HCT116 (cell line): ENCODE results near the gene TBC1D8. TPM values are rescaled to one million over a fixed set of nuclear protein-coding genes. Genes with fewer than 3 reads are reported as not detected.

Experiments used
- ATAC-seq: fragments of 200-7000 bp; cut with Tn5 transposase; 2 replicates; pipeline ENCODE4 v1.9.1; 2020; ENCODE audit warnings: mild to moderate bottlenecking, moderate library complexity
- BruUV-seq: library from RNA; stranded (reverse); fragments of 400-500 nt; replicated peaks from 2 replicates; lab custom pipeline; 2021; lab: Mats Ljungman, UMichigan
- CTCF ChIA-PET: fragments of 300-600 bp; sonication (Branson Sonifier 250); formaldehyde crosslinking; loops from one replicate; lab custom pipeline; 2021; ENCODE audit warnings: antibody characterized with exemption; lab: Charles Lee
- POLR2A ChIA-PET: fragments of 300-600, 350-600 bp; sonication (Branson Sonifier 250); formaldehyde crosslinking; loops from one replicate; lab custom pipeline; 2021; ENCODE audit warnings: antibody characterized with exemption; lab: Charles Lee
- RAD21 ChIA-PET, 2 experiments: fragments of 300-600 bp; sonication (Branson Sonifier 250); formaldehyde crosslinking; loops; one replicate each; lab custom pipeline; 2023; ENCODE audit warnings: low total read pairs in 2 of 2; ENCODE audit not compliant: uncharacterized antibody in 2 of 2, unreplicated experiment in 2 of 2, low non-redundant PET in 1 of 2; lab: Charles Lee
- DNase-seq: peaks from one replicate; pipeline ENCODE4 v3.0.0-alpha.2; 2010; ENCODE audit warnings: low read depth, low spot score
- H2AFZ ChIP-seq: fragments of 200-600 bp; shearing (Covaris generic), sonication (generic); 2 replicates; pipeline ENCODE4 v1.6.1; 2017; ENCODE audit warnings: low read depth, mixed run types, mixed read lengths, antibody characterized with exemption, low read length; ENCODE audit not compliant: poor library complexity, severe bottlenecking
- H3K27ac ChIP-seq: 2 replicates; pipeline ENCODE4 v1.5.1; 2012; ENCODE audit warnings: low read depth, low read length
- H3K27me3 ChIP-seq: fragments of 200-600 bp; sonication (generic); 2 replicates; pipeline ENCODE4 v1.6.1; 2016; ENCODE audit warnings: mixed run types, low read length, mixed read lengths; ENCODE audit not compliant: insufficient read depth
- H3K36me3 ChIP-seq, 2 experiments: fragments of 200-500 bp in 1 of 2; fragments of 200-600 bp in 1 of 2; sonication (Bioruptor generic) in 1 of 2; sonication (generic) in 1 of 2; 2 replicates each; pipeline versions ENCODE4 v1.5.1 to v1.6.1; 2014 to 2016; ENCODE audit warnings: low read length in 2 of 2, inconsistent platforms in 1 of 2, mixed read lengths in 1 of 2, mixed run types in 1 of 2; ENCODE audit not compliant: insufficient read depth in 2 of 2, control insufficient read depth in 1 of 2
- H3K4me1 ChIP-seq, 2 experiments: fragments of 200-600 bp in 1 of 2; sonication (generic) in 1 of 2; 2 replicates each; pipeline versions ENCODE4 v1.5.1 to v1.6.1; 2012 to 2017; ENCODE audit warnings: low read length in 2 of 2, inconsistent platforms in 1 of 2, mild to moderate bottlenecking in 1 of 2, mixed read lengths in 1 of 2, mixed run types in 1 of 2, moderate library complexity in 1 of 2; ENCODE audit not compliant: insufficient read depth in 2 of 2, control insufficient read depth in 1 of 2
- H3K4me2 ChIP-seq: fragments of 200-600 bp; sonication (generic); 2 replicates; pipeline ENCODE4 v1.6.1; 2017; ENCODE audit warnings: mixed run types, low read length, mixed read lengths
- H3K4me3 ChIP-seq, 2 experiments: fragments of 200-600 bp in 1 of 2; sonication (generic) in 1 of 2; replicated peaks in 1 of 2; 2 replicates each; pipeline ENCODE4 v1.5.1; 2011 to 2016; ENCODE audit warnings: low read length in 2 of 2, control low read depth in 1 of 2, low read depth in 1 of 2, mild to moderate bottlenecking in 1 of 2, mixed read lengths in 1 of 2, mixed run types in 1 of 2
- H3K79me2 ChIP-seq: fragments of 200-600 bp; sonication (generic); 2 replicates; pipeline ENCODE4 v1.6.1; 2017; ENCODE audit warnings: mild to moderate bottlenecking, mixed run types, low read length, moderate library complexity, mixed read lengths; ENCODE audit not compliant: insufficient read depth
- H3K9ac ChIP-seq: fragments of 200-600 bp; sonication (generic); 2 replicates; pipeline ENCODE4 v1.6.1; 2016; ENCODE audit warnings: low read length, mixed read lengths
- H3K9me2 ChIP-seq: fragments of 200-600 bp; sonication (generic), shearing (Covaris generic); 2 replicates; pipeline ENCODE4 v1.6.1; 2017; ENCODE audit warnings: mixed run types, mild to moderate bottlenecking, moderate library complexity; ENCODE audit not compliant: insufficient read depth
- H3K9me3 ChIP-seq, 2 experiments: fragments of 200-500 bp in 1 of 2; fragments of 200-600 bp in 1 of 2; sonication (Bioruptor generic) in 1 of 2; sonication (generic) in 1 of 2; 2 replicates each; pipeline ENCODE4 v1.6.1; 2014 to 2017; ENCODE audit warnings: low read length in 2 of 2, mixed read lengths in 2 of 2, inconsistent platforms in 1 of 2, low read depth in 1 of 2, mild to moderate bottlenecking in 1 of 2, mixed run types in 1 of 2, moderate library complexity in 1 of 2; ENCODE audit not compliant: control insufficient read depth in 1 of 2, insufficient read depth in 1 of 2
- H4K20me1 ChIP-seq: fragments of 200-600 bp; sonication (generic), shearing (Covaris generic); 2 replicates; pipeline ENCODE4 v1.6.1; 2017; ENCODE audit warnings: mixed run types, mild to moderate bottlenecking, moderate library complexity; ENCODE audit not compliant: insufficient read depth
- ATF3 ChIP-seq: IDR thresholded peaks from 2 replicates; pipeline ENCODE4 v1.6.1; 2012
- CBX3 ChIP-seq: IDR thresholded peaks from 2 replicates; pipeline ENCODE4 v1.6.1; 2012; ENCODE audit warnings: low read depth
- CEBPB ChIP-seq: IDR thresholded peaks from 2 replicates; pipeline ENCODE4 v1.6.1; 2012; ENCODE audit warnings: low read depth
- EGR1 ChIP-seq: IDR thresholded peaks from 2 replicates; pipeline ENCODE4 v1.6.1; 2012; ENCODE audit warnings: low read depth
- ELF1 ChIP-seq: IDR thresholded peaks from 2 replicates; pipeline ENCODE4 v1.6.1; 2012; ENCODE audit warnings: low read depth, borderline replicate concordance
- EZH2 ChIP-seq: fragments of 200-600 bp; sonication (generic); IDR thresholded peaks from 2 replicates; pipeline ENCODE4 v1.6.1; 2017; ENCODE audit warnings: antibody characterized with exemption, mixed run types
- EZH2phosphoT487 ChIP-seq: fragments of 200-600 bp; IDR thresholded peaks from 2 replicates; pipeline ENCODE4 v1.6.1; 2018; ENCODE audit warnings: antibody characterized with exemption, borderline replicate concordance
- POLR2A ChIP-seq: IDR thresholded peaks from 2 replicates; pipeline ENCODE4 v1.7.0; 2011; ENCODE audit warnings: borderline replicate concordance; ENCODE audit not compliant: insufficient read depth, insufficient read length; ENCODE audit errors: extremely low read depth
- RAD21 ChIP-seq: IDR thresholded peaks from 2 replicates; pipeline ENCODE4 v1.6.1; 2012; ENCODE audit warnings: low read depth, mild to moderate bottlenecking
- SIN3A ChIP-seq: IDR thresholded peaks from 2 replicates; pipeline ENCODE4 v1.6.1; 2012; ENCODE audit warnings: low read depth
- TCF7L2 ChIP-seq: IDR thresholded peaks from 2 replicates; pipeline ENCODE4 v1.7.0; 2011; ENCODE audit warnings: borderline replicate concordance, inconsistent platforms; ENCODE audit not compliant: insufficient read depth, insufficient read length; ENCODE audit errors: extremely low read depth
- YY1 ChIP-seq: IDR thresholded peaks from 2 replicates; pipeline ENCODE4 v1.6.1; 2011; ENCODE audit warnings: low read length, low read depth, moderate library complexity, mild to moderate bottlenecking; ENCODE audit not compliant: insufficient replicate concordance; ENCODE audit errors: extremely low read depth
- ZBTB33 ChIP-seq: IDR thresholded peaks from 2 replicates; pipeline ENCODE4 v1.6.1; 2011; ENCODE audit warnings: mild to moderate bottlenecking, low read length, moderate library complexity; ENCODE audit not compliant: insufficient replicate concordance; ENCODE audit errors: extremely low read depth
- ZFX ChIP-seq: fragments of 450-650 bp; IDR thresholded peaks from 2 replicates; pipeline ENCODE4 v1.6.1; 2017
- intact Hi-C: fragments of 100-400 bp; cut with micrococcal nuclease; formaldehyde crosslinking; loops from 2 replicates; pipeline ENCODE4 v1.10.0; 2022
- total RNA-seq: library from RNA; stranded (reverse); gene quantifications from one replicate; pipeline ENCODE4 v1.2.1, GENCODE V29; 2021; ENCODE audit not compliant: unreplicated experiment

Gene TBC1D8
- total RNA-seq, 1 experiment from 2014 or later: 44.0 TPM

GRCh38 chr2:101185656-101186055, 34.5 kb upstream of the TBC1D8 start:
- CTCF ChIA-PET: no interaction called here
- no TSS peak for BruUV-seq
- intact Hi-C loops: no loop called here

GRCh38 chr2:101185085-101185484, 33.9 kb upstream of the TBC1D8 start:
- no peaks in the 10 kb centered on the region for H3K4me1 ChIP-seq
- no peaks in the 10 kb centered on the region for H3K36me3 ChIP-seq
- no peak for ATAC-seq
- no peak for DNase-seq
- BruUV-seq: no TSS peak
- no peak overlapping the region for H3K4me2 ChIP-seq
- H3K9me3 ChIP-seq: 0 out of 4 replicates have a peak, but pooled peaks cover 0 to 4% of the 10 kb centered on the region in 2 experiments
- no peaks in the 10 kb centered on the region for H3K27me3 ChIP-seq
- H3K9me2 ChIP-seq: no peaks in the 10 kb centered on the region
- H4K20me1 ChIP-seq: no peaks in the 10 kb centered on the region
- ChIA-PET RAD21 (interaction anchor here in 1 of 2 experiments (0.7 kb wide), 1 partner anchor 123 kb away, joined by 3 read pairs; no protein-coding TSS in a partner anchor), CTCF (no interaction called here)
- H3K27ac ChIP-seq: no peak overlapping the region
- H3K9ac ChIP-seq: no peak overlapping the region
- TF ChIP-seq CBX3 (no peak), ELF1 (no peak), EZH2 (no peak), EZH2phosphoT487 (no peak), CEBPB (no peak), YY1 (no peak), ZBTB33 (no peak), ZFX (no peak), EGR1 (no peak)
- TF ChIP-seq, all 23 proteins: peak for 0
- intact Hi-C loops: no loop called here
- H3K79me2 ChIP-seq: no peaks in the 10 kb centered on the region
- H2AFZ ChIP-seq: no peak overlapping the region
- POLR2A ChIA-PET: no interaction called here
- no peak overlapping the region for H3K4me3 ChIP-seq

More at GRCh38 chr2:101185656-101186055, 34.5 kb upstream of the TBC1D8 start:
- Histone ChIP-seq H3K36me3 (no peaks in the 10 kb centered on the region), H3K27ac (no peak overlapping the region), H3K9me3 (0 out of 4 replicates have a peak, but pooled peaks cover 0 to 4% of the 10 kb centered on the region in 2 experiments), H3K9ac (no peak overlapping the region), H3K9me2 (no peaks in the 10 kb centered on the region), H3K79me2 (no peaks in the 10 kb centered on the region), H2AFZ (no peak overlapping the region), H3K4me1 (no peaks in the 10 kb centered on the region), H4K20me1 (no peaks in the 10 kb centered on the region), H3K27me3 (no peaks in the 10 kb centered on the region), H3K4me3 (no peak overlapping the region), H3K4me2 (no peak overlapping the region)
- DNase-seq (no peak), ATAC-seq (no peak)
- no peak for TF ChIP-seq EZH2phosphoT487
- TF ChIP-seq CBX3: no peak
- TF ChIP-seq YY1: no peak
- no peak for TF ChIP-seq ATF3
- TF ChIP-seq RAD21: no peak
- TF ChIP-seq POLR2A: no peak
- no peak for TF ChIP-seq TCF7L2
- no peak for TF ChIP-seq SIN3A
- ChIA-PET POLR2A (no interaction called here), RAD21 (no interaction called here)
